ENCODE data around the gene BRPF3.

Gene BRPF3

DNA sequence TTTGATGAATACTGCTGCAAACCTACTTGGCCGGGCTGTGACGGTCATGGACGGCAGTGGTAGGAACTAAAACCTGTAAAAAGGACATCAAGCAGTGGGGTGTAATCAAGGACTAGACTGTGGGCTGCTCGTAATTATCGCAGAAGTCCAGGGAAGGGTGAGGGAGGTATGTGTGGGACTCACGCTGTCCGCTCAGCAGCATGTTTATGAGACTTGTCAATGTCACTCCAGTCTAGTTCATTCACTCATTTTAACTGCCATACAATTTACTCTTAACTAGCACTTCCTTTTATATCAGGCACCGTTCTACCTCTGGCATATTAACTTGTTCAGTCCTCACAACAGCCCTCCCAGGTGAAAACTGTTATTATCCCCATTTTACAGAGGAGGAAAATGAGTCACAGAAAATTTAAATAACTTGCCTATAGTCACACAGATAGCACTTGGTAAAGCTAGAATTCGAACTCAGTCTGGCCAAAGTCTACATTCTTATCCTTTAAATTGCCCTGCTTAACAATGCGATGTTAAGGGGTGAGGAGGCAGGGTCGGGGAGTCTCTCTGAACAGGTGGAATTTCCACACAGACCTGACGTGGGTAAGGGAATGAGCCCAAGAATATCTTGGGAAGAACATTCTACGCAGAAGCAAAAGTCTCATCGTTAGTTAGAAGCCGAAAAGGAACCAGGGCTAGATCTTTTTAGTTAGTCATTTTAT lies 77.4 kb downstream of the BRPF3 start:
- no peak for DNase-seq
- peak overlapping the region; percentile 2 for H3K56ac ChIP-seq (ENCODE audit: low read length)
- no peaks in the 10 kb centered on the region for H3K79me1 ChIP-seq (ENCODE audit: low read length)
- no peak overlapping the region for H4K8ac ChIP-seq (ENCODE audit: low read depth, low read length)
- H3K4ac ChIP-seq (ENCODE audit: low read depth, low read length), result no peak overlapping the region
- H2BK5ac ChIP-seq (ENCODE audit: low read length), result no peak overlapping the region
- H4K5ac ChIP-seq (ENCODE audit: low read length), result no peak overlapping the region
- H3K4me1 ChIP-seq (ENCODE audit: control insufficient read depth, low read depth, low read length), result no peaks in the 10 kb centered on the region
- H3K4me3 ChIP-seq (ENCODE audit: low read length), result no peak overlapping the region
- no peak overlapping the region for H3K23ac ChIP-seq (ENCODE audit: low read length)
- no CpG with 5 or more reads among the region's 15 CpGs for WGBS (ENCODE audit: extremely low coverage, insufficient coverage, low lambda C conversion rate)
- no peaks in the 10 kb centered on the region for H3K27me3 ChIP-seq (ENCODE audit: insufficient read depth, low read length, poor library complexity)
- H3K9ac ChIP-seq (ENCODE audit: low read length), result no peak overlapping the region
- H3K4me2 ChIP-seq (ENCODE audit: low read length), result no peak overlapping the region
- H3K79me2 ChIP-seq (ENCODE audit: control insufficient read depth, insufficient read depth, low read length), result no peaks in the 10 kb centered on the region
- no peak overlapping the region for H2AK5ac ChIP-seq (ENCODE audit: low read length)
- H3K36me3 ChIP-seq (ENCODE audit: control insufficient read depth, insufficient read depth, low read length), result no peaks in the 10 kb centered on the region
- no peak overlapping the region for H2BK120ac ChIP-seq (ENCODE audit: low read depth, low read length)
- no peak overlapping the region for H3K18ac ChIP-seq (ENCODE audit: low read length)
- H2BK15ac ChIP-seq (replicated peaks; ENCODE audit: low read depth), result no peak overlapping the region
- no peak overlapping the region for H3K27ac ChIP-seq (ENCODE audit: low read depth, low read length)

GRCh38 chr6:36276581-36277536 lies 80.3 kb downstream of the BRPF3 start:
- H3K4ac ChIP-seq (ENCODE audit: low read depth, low read length), result no peak overlapping the region
- H3K79me1 ChIP-seq (ENCODE audit: low read length), result no peaks in the 10 kb centered on the region
- H3K56ac ChIP-seq (ENCODE audit: low read length), result no peak overlapping the region

DNA sequence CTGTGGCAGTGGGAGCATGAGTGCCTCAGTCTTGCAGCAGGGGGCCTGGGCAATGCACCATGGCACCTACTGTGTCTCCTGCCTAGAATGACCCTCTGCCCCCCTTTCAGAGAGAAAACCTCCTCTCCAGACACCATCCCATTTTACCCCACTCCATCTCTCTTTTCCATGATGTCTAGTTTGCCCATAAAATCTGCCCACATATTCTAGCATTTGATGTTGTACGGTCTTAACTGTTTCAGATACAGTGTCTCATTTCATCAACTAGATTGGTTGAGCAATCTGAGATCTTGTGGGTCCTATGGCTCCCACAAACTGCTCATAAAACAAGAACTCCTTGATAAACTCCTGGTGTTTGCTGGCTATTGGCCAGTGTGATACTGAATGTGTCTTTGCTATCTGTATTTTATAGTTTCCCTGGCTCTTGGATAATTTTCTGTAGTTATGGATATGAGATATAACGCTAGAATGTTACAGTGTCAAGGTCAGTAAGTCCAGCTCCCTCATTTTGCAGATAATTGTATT lies 81.5 kb downstream of the BRPF3 start:
- no peak overlapping the region for H2AK5ac ChIP-seq (ENCODE audit: low read length)
- no peak overlapping the region for H3K27ac ChIP-seq (ENCODE audit: low read depth, low read length)
- whole genome bisulfite sequencing (ENCODE audit: extremely low coverage, insufficient coverage, low lambda C conversion rate), result no CpG with 5 or more reads among the region's 2 CpGs
- H2BK15ac ChIP-seq (replicated peaks; ENCODE audit: low read depth), result no peak overlapping the region
- H3K4me3 ChIP-seq (ENCODE audit: low read length), result no peak overlapping the region
- no peak overlapping the region for H2BK120ac ChIP-seq (ENCODE audit: low read depth, low read length)
- no peak for DNase-seq
- H3K18ac ChIP-seq (ENCODE audit: low read length), result no peak overlapping the region
- H3K23ac ChIP-seq (ENCODE audit: low read length), result no peak overlapping the region
- no peaks in the 10 kb centered on the region for H3K36me3 ChIP-seq (ENCODE audit: control insufficient read depth, insufficient read depth, low read length)
- no peaks in the 10 kb centered on the region for H3K27me3 ChIP-seq (ENCODE audit: insufficient read depth, low read length, poor library complexity)
- no peaks in the 10 kb centered on the region for H3K4me1 ChIP-seq (ENCODE audit: control insufficient read depth, low read depth, low read length)
- H3K79me1 ChIP-seq (ENCODE audit: low read length), result no peaks in the 10 kb centered on the region
- no peaks in the 10 kb centered on the region for H3K79me2 ChIP-seq (ENCODE audit: control insufficient read depth, insufficient read depth, low read length)
- no peak overlapping the region for H3K9ac ChIP-seq (ENCODE audit: low read length)
- H2BK5ac ChIP-seq (ENCODE audit: low read length), result no peak overlapping the region
- H3K4ac ChIP-seq (ENCODE audit: low read depth, low read length), result no peak overlapping the region
- no peak overlapping the region for H4K8ac ChIP-seq (ENCODE audit: low read depth, low read length)
- H3K56ac ChIP-seq (ENCODE audit: low read length), result no peak overlapping the region
- H3K4me2 ChIP-seq (ENCODE audit: low read length), result no peak overlapping the region
- H4K5ac ChIP-seq (ENCODE audit: low read length), result no peak overlapping the region

More at GRCh38 chr6:36276581-36277536, 80.3 kb downstream of the BRPF3 start:
- H3K18ac ChIP-seq (ENCODE audit: low read length), result no peak overlapping the region
- H3K36me3 ChIP-seq (ENCODE audit: control insufficient read depth, insufficient read depth, low read length), result no peaks in the 10 kb centered on the region
- no peak overlapping the region for H2AK5ac ChIP-seq (ENCODE audit: low read length)
- H3K27me3 ChIP-seq (ENCODE audit: insufficient read depth, low read length, poor library complexity), result no peaks in the 10 kb centered on the region
- no peak overlapping the region for H4K5ac ChIP-seq (ENCODE audit: low read length)
- no peak overlapping the region for H3K27ac ChIP-seq (ENCODE audit: low read depth, low read length)
- no peak overlapping the region for H2BK5ac ChIP-seq (ENCODE audit: low read length)
- H3K9ac ChIP-seq (ENCODE audit: low read length), result no peak overlapping the region
- DNase-seq, result no peak
- H2BK120ac ChIP-seq (ENCODE audit: low read depth, low read length), result no peak overlapping the region
- peak overlapping the region; percentile 66 for H3K23ac ChIP-seq (ENCODE audit: low read length)
- no peak overlapping the region for H4K8ac ChIP-seq (ENCODE audit: low read depth, low read length)
- no peaks in the 10 kb centered on the region for H3K4me1 ChIP-seq (ENCODE audit: control insufficient read depth, low read depth, low read length)
- H3K79me2 ChIP-seq (ENCODE audit: control insufficient read depth, insufficient read depth, low read length), result no peaks in the 10 kb centered on the region
- whole genome bisulfite sequencing (ENCODE audit: extremely low coverage, insufficient coverage, low lambda C conversion rate), result no CpG with 5 or more reads among the region's 13 CpGs
- H3K4me2 ChIP-seq (ENCODE audit: low read length), result no peak overlapping the region
- no peak overlapping the region for H3K4me3 ChIP-seq (ENCODE audit: low read length)
- H2BK15ac ChIP-seq (replicated peaks; ENCODE audit: low read depth), result no peak overlapping the region

- H4K5ac ChIP-seq (ENCODE audit: low read length), result no peak overlapping the region
- H2BK5ac ChIP-seq (ENCODE audit: low read length), result no peak overlapping the region
- H3K79me1 ChIP-seq (ENCODE audit: low read length), result no peaks in the 10 kb centered on the region
- no peak overlapping the region for H2AK5ac ChIP-seq (ENCODE audit: low read length)
- no peak overlapping the region for H3K23ac ChIP-seq (ENCODE audit: low read length)
- no peak overlapping the region for H3K27ac ChIP-seq (ENCODE audit: low read depth, low read length)
- H2BK120ac ChIP-seq (ENCODE audit: low read depth, low read length), result no peak overlapping the region
- no peak overlapping the region for H3K4me2 ChIP-seq (ENCODE audit: low read length)
- H3K18ac ChIP-seq (ENCODE audit: low read length), result no peak overlapping the region
- no peaks in the 10 kb centered on the region for H3K36me3 ChIP-seq (ENCODE audit: control insufficient read depth, insufficient read depth, low read length)
- H4K8ac ChIP-seq (ENCODE audit: low read depth, low read length), result no peak overlapping the region
- no peak overlapping the region for H3K4me3 ChIP-seq (ENCODE audit: low read length)
- no peaks in the 10 kb centered on the region for H3K27me3 ChIP-seq (ENCODE audit: insufficient read depth, low read length, poor library complexity)
- WGBS (ENCODE audit: extremely low coverage, insufficient coverage, low lambda C conversion rate), result no CpG with 5 or more reads among the region's 3 CpGs
- no peak for DNase-seq
- H3K4me1 ChIP-seq (ENCODE audit: control insufficient read depth, low read depth, low read length), result no peaks in the 10 kb centered on the region
- H3K79me2 ChIP-seq (ENCODE audit: control insufficient read depth, insufficient read depth, low read length), result no peaks in the 10 kb centered on the region
- no peak overlapping the region for H3K9ac ChIP-seq (ENCODE audit: low read length)
- H2BK15ac ChIP-seq (replicated peaks; ENCODE audit: low read depth), result no peak overlapping the region
- H3K4ac ChIP-seq (ENCODE audit: low read depth, low read length), result no peak overlapping the region
- H3K56ac ChIP-seq (ENCODE audit: low read length), result no peak overlapping the region
Observed at GRCh38 chr6:36280467-36280866, 83.9 kb downstream of the BRPF3 start.

GRCh38 chr6:36280983-36281382 lies 84.4 kb downstream of the BRPF3 start:
- Histone ChIP-seq H2BK5ac (ENCODE audit: low read length) (no peak overlapping the region), H3K4me2 (ENCODE audit: low read length) (no peak overlapping the region), H4K8ac (ENCODE audit: low read depth, low read length) (no peak overlapping the region), H3K4me3 (ENCODE audit: low read length) (no peak overlapping the region), H3K4ac (ENCODE audit: low read depth, low read length) (no peak overlapping the region), H3K36me3 (ENCODE audit: control insufficient read depth, insufficient read depth, low read length) (no peaks in the 10 kb centered on the region), H2BK120ac (ENCODE audit: low read depth, low read length) (no peak overlapping the region), H3K79me1 (ENCODE audit: low read length) (no peaks in the 10 kb centered on the region), H3K18ac (ENCODE audit: low read length) (no peak overlapping the region), H3K23ac (ENCODE audit: low read length) (no peak overlapping the region), H4K5ac (ENCODE audit: low read length) (no peak overlapping the region), H3K4me1 (ENCODE audit: control insufficient read depth, low read depth, low read length) (no peaks in the 10 kb centered on the region), H3K79me2 (ENCODE audit: control insufficient read depth, insufficient read depth, low read length) (no peaks in the 10 kb centered on the region), H3K9ac (ENCODE audit: low read length) (no peak overlapping the region), H3K27ac (ENCODE audit: low read depth, low read length) (no peak overlapping the region), H3K27me3 (ENCODE audit: insufficient read depth, low read length, poor library complexity) (no peaks in the 10 kb centered on the region), H2AK5ac (ENCODE audit: low read length) (no peak overlapping the region), H3K56ac (ENCODE audit: low read length) (no peak overlapping the region), H2BK15ac (replicated peaks; ENCODE audit: low read depth) (no peak overlapping the region)
- no CpG with 5 or more reads among the region's 4 CpGs for WGBS (ENCODE audit: extremely low coverage, insufficient coverage, low lambda C conversion rate)
- no peak for DNase-seq
